Small intestine (tissue), 7 donors: ENCODE data around the gene CD37. TPM values are rescaled to one million over a fixed set of nuclear protein-coding genes. Genes with fewer than 3 reads are reported as not detected.
"Not testable (repeated sequence)": the region's sequence is repeated elsewhere in the genome, so short reads cannot be mapped to it uniquely, and the experiment has no call there.

Source experiments
- DNase-seq, 2 donors: peaks; one replicate each; pipeline versions ENCODE4 v3.0.0 to v3.0.0-alpha.2; 2013
- FAIRE-seq: peaks from 2 replicates; lab custom pipeline; 2012; peaks lifted over from hg19 to GRCh38; lab: Jason Lieb, UNC
- H3K27ac ChIP-seq, 3 donors: one replicate each; pipeline ENCODE4 v1.5.1; 2013; ENCODE audit warnings: low read length in 2 of 3, mild to moderate bottlenecking in 2 of 3, control low read depth in 1 of 3, inconsistent platforms in 1 of 3, low read depth in 1 of 3, moderate library complexity in 1 of 3
- H3K27me3 ChIP-seq, 3 donors: one replicate each; pipeline ENCODE4 v1.6.1; 2013; ENCODE audit warnings: low read length in 3 of 3, inconsistent platforms in 1 of 3; ENCODE audit not compliant: control insufficient read depth in 3 of 3, insufficient read depth in 3 of 3
- H3K36me3 ChIP-seq, 3 donors: one replicate each; pipeline ENCODE4 v1.6.1; 2013; ENCODE audit warnings: low read length in 3 of 3, inconsistent platforms in 1 of 3, low read depth in 1 of 3, mild to moderate bottlenecking in 1 of 3, moderate library complexity in 1 of 3; ENCODE audit not compliant: control insufficient read depth in 3 of 3, insufficient read depth in 2 of 3
- H3K4me1 ChIP-seq, 3 donors: one replicate each; pipeline ENCODE4 v1.6.1; 2013; ENCODE audit warnings: low read length in 2 of 3, inconsistent platforms in 1 of 3, low read depth in 1 of 3, mild to moderate bottlenecking in 1 of 3, moderate library complexity in 1 of 3; ENCODE audit not compliant: control insufficient read depth in 3 of 3, insufficient read depth in 2 of 3
- H3K4me3 ChIP-seq, 3 donors: one replicate each; pipeline ENCODE4 v1.5.1; 2013; ENCODE audit warnings: low read length in 3 of 3, control low read depth in 1 of 3, inconsistent platforms in 1 of 3, low read depth in 1 of 3, mild to moderate bottlenecking in 1 of 3, moderate library complexity in 1 of 3
- H3K9me3 ChIP-seq, 2 donors: one replicate each; pipeline ENCODE4 v1.6.1; 2013; ENCODE audit warnings: low read depth in 1 of 2, low read length in 1 of 2; ENCODE audit not compliant: control insufficient read depth in 2 of 2, insufficient read depth in 1 of 2
- WGBS, 3 donors: extraction: QIAGEN DNeasy Blood & Tissue Kit; methylation state at CpG; one replicate each; pipeline ENCODE4 v1.1.7; 2013; 5-methylcytosine and 5-hydroxymethylcytosine counted together
- polyA plus RNA-seq, 4 donors: library from polyadenylated mRNA; stranded (reverse) in 3 of 4; unstranded in 1 of 4; fragments of 200-250 nt in 3 of 4; fragments of 120-200 nt in 1 of 4; gene quantifications; one replicate each; pipeline versions ENCODE4 v1.2.1 to v1.2.3, GENCODE V29; 2013
- donor health status: healthy with polysubstance abuse.
- donor health status: control.
- donor health status: control.
- donor health status: Bipolar disorder and iron deficiency.
- donor health status: healthy.

Gene CD37
- polyA plus RNA-seq, 4 donors, result 2.7 to 11.6 (median 6.9) TPM

GRCh38 chr19:49324801-49325576 lies 10.2 kb upstream of the CD37 start, which contains the start of gene SLC6A16:
Gene SLC6A16, minus strand, starts transcription at chr19:49325191. Its CDS starts 13,844 bp downstream, at chr19:49311347.
- DNase-seq (no peak), FAIRE-seq (no peak)
- Histone ChIP-seq H3K9me3 (no peaks in the 10 kb centered on the region), H3K36me3 (no peaks in the 10 kb centered on the region), H3K27ac (no peak within 1 kb of the TSS), H3K27me3 (no peaks in the 10 kb centered on the region), H3K4me1 (no peaks in the 10 kb centered on the region), H3K4me3 (no peak within 1 kb of the TSS)
- 91 to 92% (median 91%) methylated on average over 35 to 38 of the region's 38 CpGs for WGBS, 3 donors

- H3K27ac ChIP-seq, H3K4me1 ChIP-seq, H3K9me3 ChIP-seq, H3K27me3 ChIP-seq, DNase-seq, H3K4me3 ChIP-seq, FAIRE-seq, H3K36me3 ChIP-seq: not testable (repeated sequence)
- 83 to 90% (median 86%) methylated on average over 13 of the region's 13 CpGs for WGBS, 3 donors
Observed at GRCh38 chr19:49325756-49326155, 9.4 kb upstream of the CD37 start.

GRCh38 chr19:49326165-49326704 lies 9.0 kb upstream of the CD37 start:
- H3K4me3 ChIP-seq, result no peak overlapping the region
- DNase-seq (no peak), FAIRE-seq (no peak)
- no peaks in the 10 kb centered on the region for H3K9me3 ChIP-seq
- WGBS, 3 donors, result 78 to 88% (median 85%) methylated on average over 3 of the region's 3 CpGs
- H3K36me3 ChIP-seq, result no peaks in the 10 kb centered on the region
- H3K4me1 ChIP-seq, result no peaks in the 10 kb centered on the region
- H3K27me3 ChIP-seq, result no peaks in the 10 kb centered on the region
- no peak overlapping the region for H3K27ac ChIP-seq

GRCh38 chr19:49327878-49328544 lies 7.2 kb upstream of the CD37 start:
- WGBS, 3 donors, result 5 to 42% (median 23%) methylated on average over 2 of the region's 2 CpGs
- Histone ChIP-seq H3K4me1 (no peaks in the 10 kb centered on the region), H3K4me3 (no peak overlapping the region), H3K9me3 (no peaks in the 10 kb centered on the region), H3K27me3 (no peaks in the 10 kb centered on the region), H3K27ac (no peak overlapping the region), H3K36me3 (no peaks in the 10 kb centered on the region)
- DNase-seq, result peak in 1 of 2 donors; percentile 45
- FAIRE-seq, result no peak

DNA sequence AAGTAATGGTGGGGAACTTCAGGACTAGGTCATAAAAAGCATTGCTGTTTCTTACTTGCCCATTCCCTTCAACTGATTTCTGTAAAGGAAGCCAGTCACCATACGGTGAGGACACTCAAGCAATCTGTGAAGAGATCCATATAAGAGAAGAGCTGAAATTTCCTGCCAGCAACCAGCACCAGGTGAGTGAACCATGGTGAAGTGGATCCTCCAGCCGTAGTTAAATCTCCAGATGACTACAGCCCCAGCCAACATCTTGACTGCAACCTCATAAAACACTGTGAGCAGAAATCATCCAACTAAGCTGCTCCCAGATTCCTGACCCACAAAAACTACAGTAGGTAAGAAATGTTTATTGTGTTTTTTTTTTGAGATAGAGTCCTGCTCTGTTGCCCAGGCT lies 6.5 kb upstream of the CD37 start:
- no peak overlapping the region for H3K27ac ChIP-seq
- FAIRE-seq (no peak), DNase-seq (no peak)
- peaks cover 0 to 2% (median 0%) of the 10 kb centered on the region in 3 donors for H3K27me3 ChIP-seq
- no peaks in the 10 kb centered on the region for H3K36me3 ChIP-seq
- H3K4me3 ChIP-seq, result no peak overlapping the region
- WGBS, 3 donors, result 85 to 98% (median 93%) methylated on average over 2 of the region's 2 CpGs
- no peaks in the 10 kb centered on the region for H3K9me3 ChIP-seq
- no peaks in the 10 kb centered on the region for H3K4me1 ChIP-seq

DNA sequence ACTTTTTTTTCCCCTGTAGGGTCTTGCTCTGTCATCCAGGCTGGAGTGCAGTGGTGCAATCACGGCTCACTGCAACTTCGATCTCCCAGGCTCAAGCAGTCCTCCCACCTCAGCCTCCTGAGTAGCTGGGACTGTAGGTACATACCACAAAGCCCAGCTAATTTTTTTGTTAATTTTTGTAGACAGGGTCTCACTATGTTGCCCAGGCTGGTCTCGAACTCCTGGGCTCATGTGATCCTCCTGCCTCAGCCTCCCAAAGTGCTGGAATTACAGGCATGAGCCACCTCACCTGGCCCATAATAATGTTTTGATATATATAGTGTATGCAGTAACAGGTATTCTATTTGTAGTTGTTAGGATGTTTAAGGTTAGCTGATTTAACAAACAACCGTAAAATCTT lies 4.0 kb upstream of the CD37 start:
- 92 to 96% (median 94%) methylated on average over 4 of the region's 4 CpGs for WGBS, 3 donors
- not testable (repeated sequence) for FAIRE-seq

DNA sequence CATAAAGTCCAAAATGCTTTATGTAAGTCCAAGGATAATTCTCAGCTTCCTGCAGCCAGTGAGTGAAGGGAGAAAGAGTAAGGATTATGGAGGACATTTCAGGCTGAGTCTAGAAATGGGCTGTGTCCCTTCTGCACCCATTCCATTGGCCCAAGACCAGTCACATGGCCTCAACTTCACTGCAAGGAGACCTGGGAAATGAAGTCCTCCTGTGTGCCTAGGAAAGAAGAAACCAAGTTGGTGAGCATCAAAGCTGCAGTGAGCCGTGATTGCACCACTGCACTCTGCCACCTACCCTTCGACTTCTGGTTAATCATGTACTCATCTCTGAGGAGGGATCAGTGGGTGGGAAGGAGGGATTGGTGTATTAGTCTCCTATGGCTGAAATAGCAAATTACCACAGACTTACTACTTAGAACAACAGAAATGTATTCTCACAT lies 3.6 kb upstream of the CD37 start:
- WGBS, 3 donors, result 25 to 48% (median 36%) methylated on average over 2 of the region's 2 CpGs
- Histone ChIP-seq H3K4me1 (no peaks in the 10 kb centered on the region), H3K9me3 (no peaks in the 10 kb centered on the region), H3K27ac (no peak overlapping the region), H3K36me3 (no peaks in the 10 kb centered on the region), H3K27me3 (peaks cover 0 to 4% (median 0%) of the 10 kb centered on the region in 3 donors), H3K4me3 (no peak overlapping the region)
- FAIRE-seq, result no peak
- peak; percentile 39 to 74 for DNase-seq

More for the DNA sequence above, 4.0 kb upstream of the CD37 start:
- not testable (repeated sequence) for H3K27me3 ChIP-seq, DNase-seq, H3K4me1 ChIP-seq, H3K36me3 ChIP-seq, H3K9me3 ChIP-seq, H3K27ac ChIP-seq, H3K4me3 ChIP-seq

- not testable (repeated sequence) for H3K27ac ChIP-seq, FAIRE-seq, H3K9me3 ChIP-seq, H3K4me3 ChIP-seq, DNase-seq, H3K36me3 ChIP-seq, H3K4me1 ChIP-seq
- 87 to 91% (median 88%) methylated on average over 13 of the region's 13 CpGs for WGBS, 3 donors
- peaks cover 0 to 12% (median 0%) of the 10 kb centered on the region in 3 donors for H3K27me3 ChIP-seq
Observed at GRCh38 chr19:49332691-49333417, 2.4 kb upstream of the CD37 start.
